ENCODE results near the gene SP6. TPM values are rescaled to one million over a fixed set of nuclear protein-coding genes. Genes with fewer than 3 reads are reported as not detected.
A peak's percentile ranks its signal among the peaks of the same experiment; 100 is the strongest.

SP6 gene
- 10 to 100 TPM in 3 of 4 donors, 1 to 10 TPM in 1; 6.6 to 29.3 (median 19.9) TPM for total RNA-seq

DNA sequence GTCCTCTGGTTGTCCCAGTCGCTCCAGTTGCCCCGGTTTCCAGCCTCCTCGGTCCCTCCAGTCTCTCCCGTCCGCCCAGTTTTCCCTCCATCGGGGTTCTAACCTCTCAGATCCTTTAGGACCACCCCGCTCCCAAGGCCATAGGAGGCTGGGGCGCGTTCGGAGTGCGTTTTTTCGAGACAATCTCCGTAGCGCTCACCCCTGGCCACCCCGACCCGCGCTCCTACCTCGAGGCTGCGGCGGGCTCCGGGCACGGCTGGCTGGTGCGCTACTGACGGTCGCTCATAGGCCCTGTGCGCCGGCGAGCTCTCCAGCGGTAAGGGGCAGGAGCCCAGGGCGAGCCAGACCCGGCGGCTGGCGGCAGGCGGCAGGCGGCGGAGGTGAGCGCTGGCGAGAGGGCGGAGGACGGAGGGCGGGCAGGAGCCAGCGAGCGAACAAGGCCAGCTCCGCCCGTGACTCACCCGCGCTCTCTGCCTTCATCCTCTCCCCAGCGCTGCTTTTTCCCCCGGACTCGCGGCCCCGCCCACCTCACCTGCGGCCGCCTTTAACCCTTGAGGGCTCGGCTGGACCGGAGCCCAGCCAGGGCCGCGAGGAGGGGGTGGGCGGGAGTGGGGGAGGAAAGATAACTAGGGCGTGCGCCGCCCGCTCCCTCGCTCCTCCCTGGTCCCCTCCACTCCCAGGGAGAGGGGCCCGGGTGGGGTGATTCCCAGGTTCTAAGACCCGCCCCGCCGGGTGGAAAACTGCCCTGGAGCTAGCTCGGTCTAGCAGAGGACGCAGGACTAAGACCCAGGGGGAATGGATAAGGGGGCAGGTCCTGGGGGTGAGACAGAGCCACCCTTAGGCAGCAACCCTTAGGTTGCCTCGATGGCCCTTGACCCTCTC lies at the start of gene SP6:
SP6 (minus strand) TSS at position 472 of the 882 bp plus-strand sequence. CDS start 2,734 bp downstream, outside the sequence.
- 6% methylated on average over 24 of the region's 71 CpGs for WGBS
- peaks cover 93% of the 10 kb centered on the region for H3K27me3 ChIP-seq
- peak within 1 kb of the TSS; percentile 51 for H3K4me3 ChIP-seq
- peak within 1 kb of the TSS; percentile 47 for H3K27ac ChIP-seq
- H3K9me3 ChIP-seq = no peaks in the 10 kb centered on the region
- no peak for DNase-seq (ENCODE audit: low spot score in 2 of 2)
- H3K36me3 ChIP-seq = no peaks in the 10 kb centered on the region
- H3K4me1 ChIP-seq = peaks cover 37% of the 10 kb centered on the region
- TF ChIP-seq, protein P1, sequence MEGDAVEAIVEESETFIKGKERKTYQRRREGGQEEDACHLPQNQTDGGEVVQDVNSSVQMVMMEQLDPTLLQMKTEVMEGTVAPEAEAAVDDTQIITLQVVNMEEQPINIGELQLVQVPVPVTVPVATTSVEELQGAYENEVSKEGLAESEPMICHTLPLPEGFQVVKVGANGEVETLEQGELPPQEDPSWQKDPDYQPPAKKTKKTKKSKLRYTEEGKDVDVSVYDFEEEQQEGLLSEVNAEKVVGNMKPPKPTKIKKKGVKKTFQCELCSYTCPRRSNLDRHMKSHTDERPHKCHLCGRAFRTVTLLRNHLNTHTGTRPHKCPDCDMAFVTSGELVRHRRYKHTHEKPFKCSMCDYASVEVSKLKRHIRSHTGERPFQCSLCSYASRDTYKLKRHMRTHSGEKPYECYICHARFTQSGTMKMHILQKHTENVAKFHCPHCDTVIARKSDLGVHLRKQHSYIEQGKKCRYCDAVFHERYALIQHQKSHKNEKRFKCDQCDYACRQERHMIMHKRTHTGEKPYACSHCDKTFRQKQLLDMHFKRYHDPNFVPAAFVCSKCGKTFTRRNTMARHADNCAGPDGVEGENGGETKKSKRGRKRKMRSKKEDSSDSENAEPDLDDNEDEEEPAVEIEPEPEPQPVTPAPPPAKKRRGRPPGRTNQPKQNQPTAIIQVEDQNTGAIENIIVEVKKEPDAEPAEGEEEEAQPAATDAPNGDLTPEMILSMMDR (IDR thresholded peaks at IDR 0.05) = peak in 1 of 2 donors; percentile 15
- TF ChIP-seq EP300 (IDR thresholded peaks at IDR 0.05) = no peak

- TF ChIP-seq EP300 (IDR thresholded peaks at IDR 0.05) = no peak
- TF ChIP-seq, protein P1 (IDR thresholded peaks at IDR 0.05) = no peak
- no peak for TF ChIP-seq POLR2A (IDR thresholded peaks at IDR 0.05)
- no peak for TF ChIP-seq POLR2AphosphoS5 (IDR thresholded peaks at IDR 0.05)
- Histone ChIP-seq H3K4me1 (peaks cover 41% of the 10 kb centered on the region), H3K4me3 (no peak overlapping the region), H3K9me3 (no peaks in the 10 kb centered on the region), H3K27ac (no peak overlapping the region), H3K36me3 (peaks cover 4% of the 10 kb centered on the region), H3K27me3 (no peaks in the 10 kb centered on the region)
- 77% methylated on average over 5 of the region's 5 CpGs for WGBS
- DNase-seq (ENCODE audit: low spot score in 2 of 2) = no peak
Observed at GRCh38 chr17:47899643-47900042, 48.7 kb upstream of the SP6 start.

- Histone ChIP-seq H3K27ac (peak overlapping the region; percentile 96), H3K9me3 (no peaks in the 10 kb centered on the region), H3K27me3 (no peaks in the 10 kb centered on the region), H3K4me1 (peaks cover 42% of the 10 kb centered on the region), H3K36me3 (peaks cover 4% of the 10 kb centered on the region), H3K4me3 (no peak overlapping the region)
- no peak for DNase-seq (ENCODE audit: low spot score in 2 of 2)
- no peak for TF ChIP-seq POLR2AphosphoS5 (IDR thresholded peaks at IDR 0.05)
- TF ChIP-seq POLR2A (IDR thresholded peaks at IDR 0.05) = no peak
- TF ChIP-seq EP300 (IDR thresholded peaks at IDR 0.05) = no peak
- TF ChIP-seq, protein P1 (IDR thresholded peaks at IDR 0.05) = no peak
Observed at GRCh38 chr17:47898241-47898640, 47.3 kb upstream of the SP6 start.

DNA sequence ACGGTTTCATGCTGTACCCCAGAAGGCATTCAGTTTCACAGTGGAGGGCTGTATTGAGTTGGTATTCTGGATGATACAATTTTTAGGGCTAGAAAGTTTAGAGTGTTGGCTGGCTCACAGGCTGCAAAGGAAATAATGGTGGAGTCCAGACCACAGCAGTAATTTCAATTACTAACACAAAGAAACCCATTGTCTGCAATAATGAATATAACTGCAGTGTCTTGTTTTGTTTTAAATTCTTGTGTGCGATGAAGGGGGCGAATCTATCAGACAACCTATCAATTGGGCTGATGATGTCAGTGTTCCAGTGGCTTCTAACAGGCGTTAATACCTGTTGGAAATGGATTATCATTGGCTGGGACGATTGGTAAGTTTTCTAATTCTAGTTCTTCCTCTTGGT lies 46.6 kb upstream of the SP6 start:
- Histone ChIP-seq H3K27ac (peak overlapping the region; percentile 96), H3K4me1 (peaks cover 42% of the 10 kb centered on the region), H3K27me3 (no peaks in the 10 kb centered on the region), H3K9me3 (no peaks in the 10 kb centered on the region), H3K4me3 (peak overlapping the region; percentile 77), H3K36me3 (peaks cover 4% of the 10 kb centered on the region)
- no peak for TF ChIP-seq POLR2AphosphoS5 (IDR thresholded peaks at IDR 0.05)
- TF ChIP-seq EP300 (IDR thresholded peaks at IDR 0.05) = no peak
- TF ChIP-seq, protein P1 (IDR thresholded peaks at IDR 0.05) = no peak
- TF ChIP-seq POLR2A (IDR thresholded peaks at IDR 0.05) = no peak
- 65% methylated on average over 5 of the region's 5 CpGs for WGBS
- DNase-seq (ENCODE audit: low spot score in 2 of 2) = no peak

DNA sequence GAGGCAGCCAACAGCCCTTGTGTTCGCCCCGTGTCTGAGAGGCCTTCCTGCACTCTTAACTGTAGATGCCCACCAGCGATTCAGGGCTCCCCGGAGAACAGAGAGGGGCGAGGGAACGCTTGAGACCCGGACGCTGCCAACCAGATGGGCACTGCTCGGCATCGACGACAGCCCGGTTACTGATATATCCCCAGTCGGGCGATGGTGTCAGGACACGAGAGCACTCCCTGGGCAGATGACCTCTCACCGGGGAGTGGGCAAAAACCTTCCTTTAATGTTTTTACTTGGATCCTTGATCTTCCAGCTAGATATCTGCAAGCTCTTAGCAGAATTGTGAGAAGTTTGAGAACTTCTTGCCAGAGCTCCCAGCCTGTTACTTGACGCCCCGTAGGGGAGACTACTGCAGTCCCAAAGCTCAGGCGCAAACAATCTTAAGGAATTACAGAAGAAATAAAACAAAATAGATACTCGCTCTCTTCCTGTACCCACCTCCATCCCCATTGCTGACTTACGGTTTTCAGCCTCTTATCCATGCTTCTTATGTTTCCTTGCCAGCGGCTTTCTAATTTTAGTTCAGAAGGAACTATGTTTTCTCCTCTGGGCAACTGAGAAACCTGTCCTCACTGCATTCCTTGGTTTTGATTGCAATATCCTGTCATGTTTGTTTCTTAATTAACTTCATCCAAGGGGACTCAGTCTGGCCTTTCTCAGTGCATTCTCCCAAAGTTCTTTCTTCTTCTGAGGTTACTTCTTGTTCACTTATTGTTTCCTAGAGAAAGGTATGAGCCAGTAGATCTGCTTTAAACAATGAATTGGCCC lies 45.9 kb upstream of the SP6 start:
- H3K27ac ChIP-seq = peak overlapping the region; percentile 96
- H3K9me3 ChIP-seq = no peaks in the 10 kb centered on the region
- DNase-seq (ENCODE audit: low spot score in 2 of 2) = peak; percentile 82 to 85
- H3K4me1 ChIP-seq = peaks cover 42% of the 10 kb centered on the region
- no peak for TF ChIP-seq POLR2A (IDR thresholded peaks at IDR 0.05)
- no peak for TF ChIP-seq POLR2AphosphoS5 (IDR thresholded peaks at IDR 0.05)
- TF ChIP-seq EP300 (IDR thresholded peaks at IDR 0.05) = no peak
- H3K4me3 ChIP-seq = peak overlapping the region; percentile 77
- WGBS = 2% methylated on average over 15 of the region's 22 CpGs
- H3K36me3 ChIP-seq = peaks cover 4% of the 10 kb centered on the region
- H3K27me3 ChIP-seq = no peaks in the 10 kb centered on the region
